CD14-positive monocyte (primary cell): ENCODE results near the gene ITGA5. TPM values are rescaled to one million over a fixed set of nuclear protein-coding genes. Genes with fewer than 3 reads are reported as not detected.

Experiments
- DNase-seq, 3 donors: peaks; one replicate each; pipeline ENCODE4 v3.0.0-alpha.2; 2011 to 2022
- H2AFZ ChIP-seq: 2 replicates; pipeline ENCODE4 v1.6.0; 2012; ENCODE audit warnings: mild to moderate bottlenecking, low read depth, low read length, inconsistent platforms; ENCODE audit not compliant: insufficient read depth, poor library complexity, severe bottlenecking
- H3K27ac ChIP-seq, 2 donors: 1 replicate in 1 of 2; 2 replicates in 1 of 2; pipeline ENCODE4 v1.5.1; 2012 to 2013; ENCODE audit warnings: low read length in 2 of 2, control low read depth in 1 of 2, inconsistent platforms in 1 of 2, low read depth in 1 of 2, mild to moderate bottlenecking in 1 of 2
- H3K27me3 ChIP-seq, 2 donors: one replicate each; pipeline versions ENCODE4 v1.6.0 to v1.6.1; 2011 to 2013; ENCODE audit warnings: low read length in 2 of 2; ENCODE audit not compliant: control insufficient read depth in 2 of 2, insufficient read depth in 2 of 2
- H3K36me3 ChIP-seq, 2 donors: replicated peaks in 1 of 2; 1 replicate in 1 of 2; 2 replicates in 1 of 2; pipeline versions ENCODE4 v1.5.1 to v1.6.1; 2012 to 2013; ENCODE audit warnings: low read length in 2 of 2, control low read depth in 1 of 2, inconsistent platforms in 1 of 2, mild to moderate bottlenecking in 1 of 2; ENCODE audit not compliant: insufficient read depth in 2 of 2, control insufficient read depth in 1 of 2
- H3K4me1 ChIP-seq, 2 donors: 1 replicate in 1 of 2; 2 replicates in 1 of 2; pipeline versions ENCODE4 v1.5.1 to v1.6.1; 2012 to 2013; ENCODE audit warnings: low read length in 2 of 2, control low read depth in 1 of 2, inconsistent platforms in 1 of 2, mild to moderate bottlenecking in 1 of 2, moderate library complexity in 1 of 2; ENCODE audit not compliant: insufficient read depth in 2 of 2, control insufficient read depth in 1 of 2
- H3K4me2 ChIP-seq: replicated peaks from 2 replicates; pipeline ENCODE3; 2012; ENCODE audit warnings: low read length, moderate library complexity, mild to moderate bottlenecking; ENCODE audit not compliant: poor library complexity, severe bottlenecking; ENCODE audit errors: extremely low read depth
- H3K4me3 ChIP-seq, 3 experiments: fragments of 200-600 bp in 1 of 3; sonication (generic) in 1 of 3; replicated peaks in 1 of 3; 1 replicate in 2 of 3; 2 replicates in 1 of 3; pipeline ENCODE4 v1.5.1; 2011 to 2013; ENCODE audit warnings: low read length in 3 of 3, mild to moderate bottlenecking in 3 of 3, control low read depth in 2 of 3, low read depth in 2 of 3, inconsistent platforms in 1 of 3, moderate library complexity in 1 of 3
- H3K79me2 ChIP-seq: 2 replicates; pipeline ENCODE4 v1.6.0; 2012; ENCODE audit warnings: mild to moderate bottlenecking, control low read depth, inconsistent platforms, low read length, moderate library complexity; ENCODE audit not compliant: insufficient read depth
- H3K9ac ChIP-seq: 2 replicates; pipeline ENCODE4 v1.6.0; 2017; ENCODE audit warnings: low read length, mild to moderate bottlenecking; ENCODE audit not compliant: insufficient read depth, poor library complexity, severe bottlenecking
- H3K9me3 ChIP-seq, 2 donors: replicated peaks in 1 of 2; 1 replicate in 1 of 2; 2 replicates in 1 of 2; pipeline versions ENCODE4 v1.5.1 to v1.6.1; 2012 to 2013; ENCODE audit warnings: low read length in 2 of 2, control low read depth in 1 of 2; ENCODE audit not compliant: control insufficient read depth in 1 of 2, insufficient read depth in 1 of 2
- H4K20me1 ChIP-seq: 2 replicates; pipeline ENCODE4 v1.6.0; 2012; ENCODE audit warnings: mild to moderate bottlenecking, low read length, control low read depth, moderate library complexity; ENCODE audit not compliant: insufficient read depth
- H3K27ac Mint-ChIP-seq, 7 donors: one replicate each; pipeline ENCODE4 v1.8.0; 2020; ENCODE audit warnings: mild to moderate bottlenecking in 7 of 7, mixed read lengths in 7 of 7, moderate library complexity in 6 of 7, inconsistent platforms in 2 of 7
- H3K27me3 Mint-ChIP-seq, 3 donors: one replicate each; pipeline ENCODE4 v1.8.0; 2021 to 2022; ENCODE audit warnings: low read depth in 3 of 3, mild to moderate bottlenecking in 3 of 3, mixed read lengths in 3 of 3, moderate library complexity in 3 of 3, inconsistent platforms in 1 of 3
- H3K36me3 Mint-ChIP-seq, 2 donors: one replicate each; pipeline ENCODE4 v1.8.0; 2020; ENCODE audit warnings: mixed read lengths in 2 of 2, inconsistent platforms in 1 of 2, mild to moderate bottlenecking in 1 of 2
- H3K4me1 Mint-ChIP-seq: one replicate; pipeline ENCODE4 v1.8.0; 2020; ENCODE audit warnings: mild to moderate bottlenecking, mixed read lengths
- H3K4me3 Mint-ChIP-seq, 2 donors: one replicate each; pipeline ENCODE4 v1.8.0; 2020; ENCODE audit warnings: mild to moderate bottlenecking in 2 of 2, mixed read lengths in 2 of 2, moderate library complexity in 1 of 2
- H3K9me3 Mint-ChIP-seq, 7 donors: one replicate each; pipeline ENCODE4 v1.8.0; 2020 to 2022; ENCODE audit warnings: mixed read lengths in 7 of 7, mild to moderate bottlenecking in 6 of 7, moderate library complexity in 6 of 7, inconsistent platforms in 2 of 7
- WGBS: methylation state at CpG from one replicate; pipeline ENCODE4 v1.1.5; 2013; ENCODE audit warnings: missing lambda C conversion rate; ENCODE audit not compliant: insufficient coverage; 5-methylcytosine and 5-hydroxymethylcytosine counted together
- intact Hi-C, 2 donors: fragments of 100-400 bp; cut with micrococcal nuclease; formaldehyde crosslinking; loops; one replicate each; pipeline versions ENCODE4 v1.15.0 to v1.15.1; 2023
- polyA plus RNA-seq, 3 donors: library from polyadenylated mRNA; depleted of rRNA in 1 of 3; unstranded in 2 of 3; stranded (reverse) in 1 of 3; fragments of 300-500 nt in 2 of 3; fragments of >200 nt in 1 of 3; fragmentation: Illumina TruSeq in 2 of 3; gene quantifications; 1 replicate in 2 of 3; 2 replicates in 1 of 3; pipeline ENCODE4 v1.2.3, GENCODE V29; 2012 to 2021
- TF ChIP-seq, protein P1 (sequence below): fragments of 200-600 bp; IDR thresholded peaks from one replicate; pipeline ENCODE4 v1.8.0; 2022; ENCODE audit warnings: antibody characterized with exemption, mild to moderate bottlenecking

The ITGA5 gene
- polyA plus RNA-seq, 3 donors, result 85.5 to 142 (median 99.4) TPM

DNA sequence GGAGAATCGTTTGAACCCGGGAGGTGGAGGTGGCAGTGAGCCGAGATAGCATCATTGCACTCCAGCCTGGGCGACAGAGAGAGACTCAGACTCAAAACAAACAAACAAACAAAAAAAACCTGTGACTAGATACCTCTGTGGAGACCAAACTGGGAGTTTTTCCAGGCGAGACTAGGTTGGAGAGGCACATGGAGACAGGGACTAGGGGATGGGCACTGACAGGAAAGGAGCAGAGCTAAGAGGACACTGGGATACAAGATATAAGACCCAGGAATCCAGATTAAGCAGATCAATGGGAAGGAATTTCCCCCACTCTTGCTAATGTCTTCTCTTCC, 4.7 kb upstream of the ITGA5 start:
- no peak overlapping the region for H3K4me2 ChIP-seq
- TF ChIP-seq, protein P1, sequence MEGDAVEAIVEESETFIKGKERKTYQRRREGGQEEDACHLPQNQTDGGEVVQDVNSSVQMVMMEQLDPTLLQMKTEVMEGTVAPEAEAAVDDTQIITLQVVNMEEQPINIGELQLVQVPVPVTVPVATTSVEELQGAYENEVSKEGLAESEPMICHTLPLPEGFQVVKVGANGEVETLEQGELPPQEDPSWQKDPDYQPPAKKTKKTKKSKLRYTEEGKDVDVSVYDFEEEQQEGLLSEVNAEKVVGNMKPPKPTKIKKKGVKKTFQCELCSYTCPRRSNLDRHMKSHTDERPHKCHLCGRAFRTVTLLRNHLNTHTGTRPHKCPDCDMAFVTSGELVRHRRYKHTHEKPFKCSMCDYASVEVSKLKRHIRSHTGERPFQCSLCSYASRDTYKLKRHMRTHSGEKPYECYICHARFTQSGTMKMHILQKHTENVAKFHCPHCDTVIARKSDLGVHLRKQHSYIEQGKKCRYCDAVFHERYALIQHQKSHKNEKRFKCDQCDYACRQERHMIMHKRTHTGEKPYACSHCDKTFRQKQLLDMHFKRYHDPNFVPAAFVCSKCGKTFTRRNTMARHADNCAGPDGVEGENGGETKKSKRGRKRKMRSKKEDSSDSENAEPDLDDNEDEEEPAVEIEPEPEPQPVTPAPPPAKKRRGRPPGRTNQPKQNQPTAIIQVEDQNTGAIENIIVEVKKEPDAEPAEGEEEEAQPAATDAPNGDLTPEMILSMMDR, result no peak

DNA sequence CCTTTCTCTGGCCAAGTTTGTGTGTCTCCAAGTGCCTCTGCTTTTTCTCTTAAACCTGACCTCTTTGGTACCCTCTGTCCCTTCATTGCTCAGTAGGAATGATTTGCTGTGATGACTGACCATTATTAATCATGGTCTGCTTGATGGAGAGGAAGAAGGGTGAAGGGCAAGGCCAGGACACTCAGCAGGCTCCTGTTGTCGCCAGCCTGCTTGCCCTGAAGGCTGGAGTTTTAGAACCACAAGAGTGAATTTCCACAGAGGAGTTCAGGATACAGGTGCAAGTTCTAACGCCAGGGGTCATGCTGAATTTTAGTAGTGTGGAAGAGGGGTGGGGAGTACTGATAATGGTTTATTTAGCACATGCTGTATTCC, 2.8 kb upstream of the ITGA5 start:
- Histone ChIP-seq H2AFZ (no peak overlapping the region), H3K4me1 (peaks cover 31 to 54% of the 10 kb centered on the region in 2 donors), H3K4me3 (no peak overlapping the region), H3K4me2 (no peak overlapping the region), H4K20me1 (peaks cover 18% of the 10 kb centered on the region), H3K9ac (no peak overlapping the region), H3K27ac (no peak overlapping the region), H3K27me3 (no peaks in the 10 kb centered on the region), H3K9me3 (no peaks in the 10 kb centered on the region), H3K36me3 (no peaks in the 10 kb centered on the region), H3K79me2 (peaks cover 26% of the 10 kb centered on the region)
- no peak for DNase-seq
- peaks cover 3 to 6% of the 10 kb centered on the region in 2 donors for H3K36me3 Mint-ChIP-seq
- H3K9me3 Mint-ChIP-seq, result peaks cover 0 to 2% (median 0%) of the 10 kb centered on the region in 7 donors
- TF ChIP-seq, protein P1, result no peak
- intact Hi-C loops, result no loop called here
- WGBS, result 100% methylated on average over 1 of the region's 2 CpGs
- H3K27ac Mint-ChIP-seq, result peak overlapping the region in 5 of 7 donors; percentile 57 to 85 (median 76)
- peaks cover 63% of the 10 kb centered on the region for H3K4me1 Mint-ChIP-seq
- H3K4me3 Mint-ChIP-seq, result no peak overlapping the region
- peaks cover 5 to 9% (median 6%) of the 10 kb centered on the region in 3 donors for H3K27me3 Mint-ChIP-seq

More for the DNA sequence above, 4.7 kb upstream of the ITGA5 start:
- no peak for DNase-seq
- Histone ChIP-seq H3K79me2 (peaks cover 7% of the 10 kb centered on the region), H3K9ac (no peak overlapping the region), H3K27me3 (no peaks in the 10 kb centered on the region), H3K27ac (peak overlapping the region in 1 of 2 donors; percentile 72), H3K9me3 (no peaks in the 10 kb centered on the region), H3K4me1 (peaks cover 39 to 68% of the 10 kb centered on the region in 2 donors), H3K4me3 (no peak overlapping the region), H4K20me1 (peaks cover 2% of the 10 kb centered on the region), H2AFZ (no peak overlapping the region), H3K36me3 (no peaks in the 10 kb centered on the region)
- Mint-ChIP-seq H3K9me3 (no peaks in the 10 kb centered on the region), H3K36me3 (peaks cover 0 to 6% of the 10 kb centered on the region in 2 donors), H3K4me1 (peaks cover 72% of the 10 kb centered on the region), H3K27ac (peak overlapping the region in 5 of 7 donors; percentile 84 to 89 (median 87)), H3K27me3 (peaks cover 5 to 11% (median 11%) of the 10 kb centered on the region in 3 donors), H3K4me3 (no peak overlapping the region)
- 100% methylated on average over 1 of the region's 5 CpGs for WGBS
- intact Hi-C loops, result no loop called here
